ENCODE results near the gene MRM2.

DNA sequence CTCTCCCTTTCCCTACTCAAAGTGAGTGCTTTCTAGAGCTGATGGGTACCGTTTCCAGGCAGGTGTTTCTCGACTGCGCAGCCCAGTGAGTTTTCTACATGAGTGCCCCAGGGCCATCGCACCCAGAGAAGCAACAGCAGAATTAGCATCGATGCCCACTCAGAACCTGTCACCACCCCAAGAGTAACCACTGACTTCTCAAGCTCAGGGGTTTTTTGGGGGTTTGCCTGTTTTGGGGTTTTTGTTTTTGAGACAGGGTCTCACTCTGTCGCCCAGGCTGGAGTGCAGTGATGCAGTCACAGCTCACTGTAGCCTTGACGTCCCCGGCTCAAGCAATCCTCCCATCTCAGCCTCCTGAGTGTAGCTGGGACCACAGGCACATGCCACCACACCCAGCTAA is 46.5 kb upstream of the MRM2 start:
- TF ChIP-seq, protein P1, sequence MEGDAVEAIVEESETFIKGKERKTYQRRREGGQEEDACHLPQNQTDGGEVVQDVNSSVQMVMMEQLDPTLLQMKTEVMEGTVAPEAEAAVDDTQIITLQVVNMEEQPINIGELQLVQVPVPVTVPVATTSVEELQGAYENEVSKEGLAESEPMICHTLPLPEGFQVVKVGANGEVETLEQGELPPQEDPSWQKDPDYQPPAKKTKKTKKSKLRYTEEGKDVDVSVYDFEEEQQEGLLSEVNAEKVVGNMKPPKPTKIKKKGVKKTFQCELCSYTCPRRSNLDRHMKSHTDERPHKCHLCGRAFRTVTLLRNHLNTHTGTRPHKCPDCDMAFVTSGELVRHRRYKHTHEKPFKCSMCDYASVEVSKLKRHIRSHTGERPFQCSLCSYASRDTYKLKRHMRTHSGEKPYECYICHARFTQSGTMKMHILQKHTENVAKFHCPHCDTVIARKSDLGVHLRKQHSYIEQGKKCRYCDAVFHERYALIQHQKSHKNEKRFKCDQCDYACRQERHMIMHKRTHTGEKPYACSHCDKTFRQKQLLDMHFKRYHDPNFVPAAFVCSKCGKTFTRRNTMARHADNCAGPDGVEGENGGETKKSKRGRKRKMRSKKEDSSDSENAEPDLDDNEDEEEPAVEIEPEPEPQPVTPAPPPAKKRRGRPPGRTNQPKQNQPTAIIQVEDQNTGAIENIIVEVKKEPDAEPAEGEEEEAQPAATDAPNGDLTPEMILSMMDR (IDR thresholded peaks at IDR 0.05; ENCODE audit: poor library complexity, severe bottlenecking): no peak
- no peak for TF ChIP-seq POLR2AphosphoS5 (IDR thresholded peaks at IDR 0.05)
